Raji (cell line): ENCODE data around the gene CELF2.

ENCODE experiments used
- POLR2A ChIP-seq: IDR thresholded peaks from 2 replicates; pipeline ENCODE4 v1.6.1; 2011; ENCODE audit warnings: low read depth, low read length, control low read depth; ENCODE audit not compliant: insufficient read depth

CELF2 gene

GRCh38 chr10:11143242-11143641 lies 125.6 kb downstream of the CELF2 start:
- no peak for TF ChIP-seq POLR2A

GRCh38 chr10:11144626-11145494 lies 127.2 kb downstream of the CELF2 start:
- no peak for TF ChIP-seq POLR2A

GRCh38 chr10:11145495-11145855 lies 127.8 kb downstream of the CELF2 start:
- no peak for TF ChIP-seq POLR2A

- TF ChIP-seq POLR2A, result no peak
Observed at GRCh38 chr10:11146402-11147171, 128.9 kb downstream of the CELF2 start.

GRCh38 chr10:11147722-11148121 lies 130.1 kb downstream of the CELF2 start:
- no peak for TF ChIP-seq POLR2A

GRCh38 chr10:11148142-11149028 lies 130.7 kb downstream of the CELF2 start:
- no peak for TF ChIP-seq POLR2A

- TF ChIP-seq POLR2A, result no peak
Observed at GRCh38 chr10:11149807-11150141, 132.1 kb downstream of the CELF2 start.

- no peak for TF ChIP-seq POLR2A
Observed at GRCh38 chr10:11150231-11150731, 132.6 kb downstream of the CELF2 start.

GRCh38 chr10:11150879-11151415 lies 133.3 kb downstream of the CELF2 start:
- no peak for TF ChIP-seq POLR2A

GRCh38 chr10:11152801-11153200 lies 135.1 kb downstream of the CELF2 start:
- TF ChIP-seq POLR2A, result no peak

- no peak for TF ChIP-seq POLR2A
Observed at GRCh38 chr10:11153245-11153644, 135.6 kb downstream of the CELF2 start.

GRCh38 chr10:11153766-11154165 lies 136.1 kb downstream of the CELF2 start:
- no peak for TF ChIP-seq POLR2A

GRCh38 chr10:11154333-11154732 lies 136.7 kb downstream of the CELF2 start:
- no peak for TF ChIP-seq POLR2A

GRCh38 chr10:11154849-11155498 lies 137.3 kb downstream of the CELF2 start:
- no peak for TF ChIP-seq POLR2A
